H7 (cell line): ENCODE measurements around the gene NCKAP5. TPM values are rescaled to one million over a fixed set of nuclear protein-coding genes. Genes with fewer than 3 reads are reported as not detected.

ENCODE experiments used
- DNase-seq: peaks from one replicate; pipeline ENCODE4 v3.0.0; 2012
- H3K27me3 ChIP-seq: 2 replicates; pipeline ENCODE4 v1.6.0; 2011; ENCODE audit warnings: mild to moderate bottlenecking, low read length; ENCODE audit not compliant: control insufficient read depth, insufficient read depth
- H3K36me3 ChIP-seq: replicated peaks from 2 replicates; pipeline ENCODE4 v1.5.1; 2011; ENCODE audit warnings: low read length; ENCODE audit not compliant: control insufficient read depth, insufficient read depth
- H3K4me3 ChIP-seq: 2 replicates; pipeline ENCODE4 v1.5.1; 2011; ENCODE audit warnings: low read depth, mild to moderate bottlenecking, control low read depth, low read length, moderate library complexity; ENCODE audit not compliant: insufficient read depth
- total RNA-seq: library from RNA; depleted of rRNA; stranded (reverse); fragments of >200 nt; shearing (Covaris generic); gene quantifications from 2 replicates; pipeline ENCODE4 v1.2.3, GENCODE V29; 2014

Gene NCKAP5
- total RNA-seq, 1 experiment from 2014 or later: 0.55 TPM

GRCh38 chr2:133346654-133347053 lies 221.6 kb downstream of the NCKAP5 start:
- Histone ChIP-seq H3K36me3 (no peaks in the 10 kb centered on the region), H3K4me3 (no peak overlapping the region), H3K27me3 (no peaks in the 10 kb centered on the region)
- no peak for DNase-seq

GRCh38 chr2:133345638-133346037 lies 222.6 kb downstream of the NCKAP5 start:
- DNase-seq: no peak
- no peak overlapping the region for H3K4me3 ChIP-seq
- H3K36me3 ChIP-seq: no peaks in the 10 kb centered on the region
- H3K27me3 ChIP-seq: no peaks in the 10 kb centered on the region

GRCh38 chr2:133344849-133345248 lies 223.4 kb downstream of the NCKAP5 start:
- no peaks in the 10 kb centered on the region for H3K27me3 ChIP-seq
- H3K4me3 ChIP-seq: no peak overlapping the region
- no peak for DNase-seq
- no peaks in the 10 kb centered on the region for H3K36me3 ChIP-seq

GRCh38 chr2:133343018-133343352 lies 225.3 kb downstream of the NCKAP5 start:
- no peaks in the 10 kb centered on the region for H3K27me3 ChIP-seq
- no peaks in the 10 kb centered on the region for H3K36me3 ChIP-seq
- DNase-seq: no peak
- no peak overlapping the region for H3K4me3 ChIP-seq

- Histone ChIP-seq H3K27me3 (no peaks in the 10 kb centered on the region), H3K36me3 (no peaks in the 10 kb centered on the region), H3K4me3 (no peak overlapping the region)
- DNase-seq: no peak
These were observed 225.8 kb downstream of the NCKAP5 start for GRCh38 chr2:133342286-133343017.

- H3K4me3 ChIP-seq: no peak overlapping the region
- H3K27me3 ChIP-seq: no peaks in the 10 kb centered on the region
- DNase-seq: no peak
- H3K36me3 ChIP-seq: no peaks in the 10 kb centered on the region
These were observed 226.7 kb downstream of the NCKAP5 start for GRCh38 chr2:133341575-133341974.

- no peak for DNase-seq
- H3K27me3 ChIP-seq: no peaks in the 10 kb centered on the region
- H3K4me3 ChIP-seq: no peak overlapping the region
- H3K36me3 ChIP-seq: no peaks in the 10 kb centered on the region
These were observed 230.0 kb downstream of the NCKAP5 start for GRCh38 chr2:133338224-133338623.

GRCh38 chr2:133334923-133335322 lies 233.3 kb downstream of the NCKAP5 start:
- H3K36me3 ChIP-seq: no peaks in the 10 kb centered on the region
- no peak for DNase-seq
- H3K4me3 ChIP-seq: no peak overlapping the region
- H3K27me3 ChIP-seq: no peaks in the 10 kb centered on the region

- DNase-seq: no peak
- Histone ChIP-seq H3K4me3 (no peak overlapping the region), H3K36me3 (no peaks in the 10 kb centered on the region)
These were observed 235.1 kb downstream of the NCKAP5 start for GRCh38 chr2:133333181-133333580.

GRCh38 chr2:133331436-133331835 lies 236.8 kb downstream of the NCKAP5 start:
- Histone ChIP-seq H3K36me3 (no peaks in the 10 kb centered on the region), H3K27me3 (no peaks in the 10 kb centered on the region), H3K4me3 (no peak overlapping the region)
- no peak for DNase-seq

More at GRCh38 chr2:133333181-133333580, 235.1 kb downstream of the NCKAP5 start:
- no peaks in the 10 kb centered on the region for H3K27me3 ChIP-seq

- Histone ChIP-seq H3K36me3 (no peaks in the 10 kb centered on the region), H3K4me3 (no peak overlapping the region), H3K27me3 (no peaks in the 10 kb centered on the region)
- no peak for DNase-seq
These were observed 241.4 kb downstream of the NCKAP5 start for GRCh38 chr2:133326652-133327397.

- Histone ChIP-seq H3K4me3 (no peak overlapping the region), H3K36me3 (no peaks in the 10 kb centered on the region), H3K27me3 (no peaks in the 10 kb centered on the region)
- DNase-seq: no peak
These were observed 244.1 kb downstream of the NCKAP5 start for GRCh38 chr2:133324150-133324561.

GRCh38 chr2:133322909-133323308 lies 245.4 kb downstream of the NCKAP5 start:
- Histone ChIP-seq H3K4me3 (no peak overlapping the region), H3K27me3 (no peaks in the 10 kb centered on the region), H3K36me3 (no peaks in the 10 kb centered on the region)
- DNase-seq: no peak

GRCh38 chr2:133317178-133317577 lies 251.1 kb downstream of the NCKAP5 start:
- no peak for DNase-seq
- Histone ChIP-seq H3K4me3 (no peak overlapping the region), H3K36me3 (no peaks in the 10 kb centered on the region), H3K27me3 (no peaks in the 10 kb centered on the region)

GRCh38 chr2:133316557-133316956 lies 251.7 kb downstream of the NCKAP5 start:
- no peak for DNase-seq
- Histone ChIP-seq H3K27me3 (no peaks in the 10 kb centered on the region), H3K4me3 (no peak overlapping the region), H3K36me3 (no peaks in the 10 kb centered on the region)
